ENCODE measurements around the gene SERBP1.
"Not testable (repeated sequence)": the region's sequence is repeated elsewhere in the genome, so short reads cannot be mapped to it uniquely, and the experiment has no call there.

SERBP1 gene

DNA sequence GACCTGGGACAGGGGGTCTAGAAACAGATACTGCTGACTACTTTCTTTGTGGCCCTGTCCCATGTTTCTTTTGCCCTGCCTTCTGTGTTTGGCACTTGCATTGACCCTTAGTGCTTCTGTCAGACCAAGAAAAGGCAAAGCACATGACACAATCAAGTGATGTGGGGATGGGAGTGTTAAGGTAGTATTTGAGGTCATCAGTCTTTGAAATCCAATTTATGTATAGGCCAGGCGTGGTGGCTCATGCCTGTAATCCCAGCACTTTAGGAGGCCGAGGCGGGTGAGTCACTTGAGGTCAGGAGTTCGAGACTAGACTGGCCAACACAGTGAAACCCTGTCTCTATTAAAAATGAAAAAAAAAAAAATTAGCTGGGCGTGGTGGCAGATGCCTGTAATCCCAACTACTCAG is 26.0 kb downstream of the SERBP1 start:
- DNase-seq = no peak

DNA sequence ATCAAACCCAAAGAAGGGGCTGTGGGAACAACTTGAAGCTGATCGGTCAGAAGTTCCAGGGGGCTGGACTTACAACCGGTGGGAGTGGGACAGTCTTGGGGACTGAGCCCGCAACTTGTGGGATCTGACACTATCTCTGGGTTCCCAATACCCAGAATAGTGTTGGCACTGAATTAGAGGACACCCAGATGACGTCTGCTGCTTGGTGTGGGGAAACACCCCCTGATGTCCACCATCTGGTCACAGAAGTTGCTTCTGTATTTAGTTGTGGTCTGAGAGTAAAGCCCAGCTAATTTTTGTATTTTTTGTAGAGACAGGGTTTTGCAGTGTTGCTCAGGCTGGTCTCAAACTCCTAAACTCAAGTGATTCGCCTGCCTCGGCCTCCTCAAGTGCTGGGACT is 28.8 kb downstream of the SERBP1 start:
- no peak for DNase-seq

DNA sequence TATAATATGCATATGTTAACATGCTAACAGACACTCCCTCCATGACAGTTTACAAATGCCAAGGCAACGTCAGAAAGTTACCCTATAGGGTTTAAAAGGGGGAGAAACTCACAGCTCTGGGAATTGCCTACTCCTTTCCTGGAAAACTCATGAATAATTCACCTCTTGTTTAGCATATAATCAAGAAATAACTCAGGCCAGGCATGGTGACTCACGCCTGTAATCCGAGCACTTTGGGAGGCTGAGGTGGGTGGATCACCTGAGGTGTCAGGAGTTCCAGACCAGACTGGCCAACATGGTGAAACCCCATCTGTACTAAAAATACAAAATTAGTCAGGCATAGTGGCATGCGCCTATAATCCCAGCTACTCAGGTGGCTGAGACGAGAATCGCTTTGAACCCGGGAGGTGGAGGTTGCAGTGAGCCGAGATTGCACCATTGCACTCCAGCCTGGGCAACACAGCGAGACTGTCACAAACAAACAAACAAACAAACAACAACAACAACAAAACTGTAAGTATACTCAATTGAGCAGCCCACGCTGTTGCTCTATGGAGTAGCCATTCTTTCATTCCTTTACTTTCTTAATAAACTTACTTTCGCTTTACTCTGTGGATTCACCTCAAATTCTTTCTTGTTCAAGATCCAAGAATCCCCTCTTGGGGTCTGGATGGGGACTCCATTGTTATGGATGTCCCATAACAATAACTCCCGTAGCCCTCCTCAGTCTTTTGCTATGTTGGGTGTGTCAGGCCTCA is 30.0 kb downstream of the SERBP1 start:
- DNase-seq = not testable (repeated sequence)

GRCh38 chr1:67399199-67399993 is 30.8 kb downstream of the SERBP1 start:
- DNase-seq = no peak

DNA sequence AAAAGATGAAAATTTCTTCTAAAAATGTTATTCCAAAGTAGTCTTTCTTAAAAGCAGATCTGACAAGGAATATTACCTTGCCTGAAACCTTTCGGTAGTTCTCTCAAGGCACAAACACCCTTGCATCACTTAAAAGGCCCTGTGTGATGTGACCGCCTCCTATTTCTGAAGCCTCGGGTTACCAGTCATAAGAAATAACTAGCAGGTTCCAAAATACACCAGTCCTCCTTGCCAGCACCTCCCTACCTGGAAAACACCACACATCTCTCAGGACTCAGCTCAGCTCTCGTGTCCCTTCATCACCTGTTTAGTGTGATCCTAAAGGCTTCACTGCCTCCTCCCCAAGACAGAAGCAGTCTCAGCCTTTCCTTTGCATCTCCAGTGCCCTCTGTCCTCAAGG is 35.7 kb downstream of the SERBP1 start:
- DNase-seq = no peak

- no peak for DNase-seq
Observed at GRCh38 chr1:67393737-67394136, 36.5 kb downstream of the SERBP1 start.

DNA sequence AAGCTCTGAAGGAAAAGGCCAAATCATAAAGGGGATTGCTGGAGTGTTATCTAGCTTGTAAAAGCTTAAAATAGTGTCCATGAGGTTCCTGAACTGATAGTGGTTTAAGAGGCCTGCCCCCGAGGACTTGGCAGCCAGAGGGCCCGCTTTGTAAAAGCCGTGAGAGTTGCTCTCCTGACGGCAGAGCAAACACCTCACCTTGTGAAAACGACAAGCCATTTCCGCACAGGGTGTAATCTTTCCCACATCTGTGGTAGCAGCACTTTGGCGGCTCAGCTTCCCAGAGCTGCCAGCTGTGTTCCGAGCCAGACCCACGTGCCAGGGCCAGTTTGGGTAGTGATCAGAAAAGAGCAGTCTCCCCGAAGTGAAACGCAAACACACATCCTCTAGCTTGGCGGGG is 37.0 kb downstream of the SERBP1 start:
- DNase-seq = no peak

DNA sequence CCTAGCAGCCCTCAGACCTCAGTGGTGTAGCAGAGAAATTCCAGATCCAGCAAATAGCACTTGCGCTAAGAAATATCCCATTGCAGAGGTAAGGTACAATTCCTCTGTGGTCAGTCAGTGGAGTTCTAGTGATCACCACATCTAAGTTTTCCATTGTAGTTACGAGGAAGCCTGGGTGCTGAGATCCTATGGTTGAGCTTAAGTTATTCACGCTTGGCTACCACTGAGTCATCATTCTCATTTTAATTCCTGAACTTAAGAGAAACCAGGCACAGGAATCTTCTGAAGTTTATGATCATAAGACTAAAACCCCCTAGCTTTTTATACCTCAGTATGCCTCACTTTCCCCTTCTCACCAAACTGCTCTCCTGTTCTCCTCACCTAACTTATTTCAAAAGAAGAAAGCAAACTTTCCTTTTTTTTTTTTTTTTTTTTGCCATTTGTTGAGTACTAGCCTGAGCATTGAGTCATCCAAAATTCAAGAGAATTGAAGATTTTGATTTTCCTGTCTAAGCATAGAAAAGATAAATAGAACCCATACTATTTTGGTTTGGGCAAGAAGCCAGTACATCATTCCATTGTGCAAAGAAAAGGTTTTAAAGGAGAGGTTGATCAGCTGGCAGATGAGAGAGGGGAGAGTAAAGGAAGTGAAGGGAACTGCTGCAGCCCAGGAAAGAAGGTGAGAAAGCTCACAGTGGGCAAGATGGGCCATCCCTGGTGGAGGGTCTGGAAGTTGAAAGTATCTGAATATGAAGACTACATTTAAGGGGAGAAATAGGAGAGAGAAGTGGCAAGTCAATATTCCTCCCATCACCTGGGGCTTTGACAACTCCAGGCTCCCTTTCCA is 39.9 kb downstream of the SERBP1 start:
- no peak for DNase-seq

DNA sequence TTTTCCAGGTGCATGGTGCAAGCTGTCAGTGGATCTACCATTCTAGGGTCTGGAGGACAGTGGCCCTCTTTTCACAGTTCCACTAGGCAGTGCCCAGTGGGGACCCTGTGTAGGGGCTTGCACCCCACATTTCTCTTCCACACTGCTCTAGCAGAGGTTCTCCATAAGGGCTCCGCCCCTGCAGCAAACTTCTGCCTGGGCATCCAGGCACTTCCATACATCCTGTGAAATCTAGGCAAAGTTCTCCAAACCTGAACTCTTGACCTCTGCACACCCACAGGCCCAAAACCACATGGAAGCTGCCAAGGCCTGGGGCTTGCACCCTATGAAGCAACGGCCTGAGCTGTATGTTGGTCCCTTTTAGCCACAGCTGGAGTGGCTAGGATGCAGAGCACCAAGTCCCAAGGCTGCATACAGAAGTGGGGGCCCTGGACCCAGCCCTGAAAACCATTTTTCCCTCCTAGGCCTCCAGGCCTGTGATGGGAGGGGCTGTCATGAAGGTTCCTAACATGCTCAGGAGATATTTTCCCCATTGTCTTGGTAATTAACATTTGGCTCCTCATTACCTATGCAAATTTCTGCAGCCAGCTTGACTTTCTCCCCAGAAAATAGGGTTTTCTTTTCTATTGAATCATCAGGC is 46.1 kb downstream of the SERBP1 start:
- DNase-seq = no peak

DNA sequence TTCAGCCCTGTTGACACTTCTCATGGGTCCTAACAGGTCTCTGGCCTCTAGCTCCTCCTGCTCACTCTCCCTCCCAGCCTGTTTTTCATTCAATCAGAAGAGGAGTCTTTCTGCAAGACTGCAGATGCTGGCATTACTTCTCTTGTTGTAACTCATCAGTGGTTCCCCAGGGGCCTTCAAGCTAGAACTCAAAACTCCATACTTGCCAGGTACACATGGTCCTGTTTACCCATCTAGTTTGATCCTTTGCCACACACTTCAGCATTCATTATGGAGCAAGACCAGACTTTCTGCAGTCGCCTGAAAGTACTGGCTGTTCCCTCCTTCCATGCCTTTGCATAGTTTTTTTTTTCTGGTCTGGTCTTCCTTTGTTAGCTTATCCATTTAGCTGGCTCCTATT is 47.9 kb downstream of the SERBP1 start:
- DNase-seq = no peak

DNA sequence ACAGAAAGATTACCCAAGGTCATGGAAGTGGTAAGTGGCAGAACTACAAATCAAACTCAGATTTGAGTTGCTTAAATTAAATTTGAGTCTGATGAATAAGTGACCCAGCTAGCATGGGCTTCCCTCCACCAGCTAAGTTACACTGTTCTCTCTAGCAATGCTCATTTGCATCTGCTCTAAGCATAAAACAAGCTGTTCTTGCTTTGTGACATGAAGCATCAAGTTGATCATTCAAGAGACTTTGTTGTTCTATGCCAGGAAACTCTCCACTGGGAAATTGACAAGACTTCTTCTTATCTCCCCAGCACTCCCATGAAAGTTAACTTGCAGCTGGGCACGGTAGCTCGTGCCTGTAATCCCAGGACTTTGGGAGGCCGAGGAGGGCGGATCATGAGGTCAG is 49.0 kb downstream of the SERBP1 start:
- no peak for DNase-seq

GRCh38 chr1:67377253-67377652 is 52.9 kb downstream of the SERBP1 start:
- DNase-seq = no peak

DNA sequence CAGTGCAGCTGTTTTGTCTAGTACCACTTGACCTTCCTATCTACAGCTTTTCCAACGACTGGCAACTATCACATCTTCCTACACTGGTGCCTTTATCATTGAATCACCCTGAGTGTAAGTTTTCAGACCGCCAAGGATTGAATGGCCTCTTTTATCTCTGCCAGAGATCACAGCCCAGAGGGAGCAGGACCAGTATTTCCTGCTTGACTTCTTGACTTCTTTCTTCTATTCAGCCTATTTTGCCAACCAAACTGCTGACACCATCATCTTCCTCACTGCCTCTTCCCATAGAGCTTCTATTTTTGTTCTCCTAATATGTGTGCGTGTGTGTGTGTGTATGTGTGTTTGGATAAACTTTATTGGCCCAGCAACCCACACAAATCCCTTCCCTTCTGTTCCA is 53.8 kb downstream of the SERBP1 start:
- DNase-seq = no peak

DNA sequence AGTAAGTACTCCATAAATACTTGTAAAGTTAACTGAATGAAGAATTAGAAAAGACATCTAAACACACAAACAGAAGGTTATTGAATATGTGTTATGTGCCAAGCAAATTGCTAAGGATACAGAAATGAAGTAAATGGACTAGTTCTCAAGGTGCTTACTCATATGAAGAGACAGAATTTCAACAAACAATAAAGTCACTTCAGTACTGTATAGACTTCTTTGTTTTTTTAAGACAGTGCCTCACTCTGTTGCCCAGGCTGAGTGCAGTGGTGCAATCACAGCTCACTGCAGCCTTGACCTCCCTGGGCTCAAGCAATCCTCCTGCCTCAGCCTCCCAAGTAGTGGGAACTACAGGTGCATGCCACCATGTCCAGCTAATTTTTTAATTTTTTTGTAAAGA is 57.3 kb downstream of the SERBP1 start:
- no peak for DNase-seq

DNA sequence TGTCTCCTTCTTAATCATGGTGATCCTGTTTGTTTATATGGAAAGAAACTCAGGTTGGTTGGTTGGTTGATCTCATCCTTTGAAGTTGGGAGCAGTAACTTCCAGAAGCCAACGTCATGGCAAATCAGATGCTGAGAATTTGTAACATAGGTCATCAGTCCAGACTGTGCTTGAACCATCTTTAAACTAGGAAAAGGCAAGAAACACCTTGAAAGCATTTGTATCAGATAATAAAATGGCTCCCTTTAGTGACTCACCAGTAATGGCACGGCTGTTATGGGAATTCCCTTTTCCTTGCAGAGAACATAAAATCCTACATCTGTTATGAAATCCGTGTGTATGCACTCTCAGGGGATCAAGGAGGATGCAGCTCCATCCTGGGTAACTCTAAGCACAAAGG is 58.1 kb downstream of the SERBP1 start:
- DNase-seq = no peak

GRCh38 chr1:67371681-67372080 is 58.5 kb downstream of the SERBP1 start:
- no peak for DNase-seq

GRCh38 chr1:67371043-67371442 is 59.2 kb downstream of the SERBP1 start:
- no peak for DNase-seq

- DNase-seq = no peak
Observed at GRCh38 chr1:67368046-67368514, 62.1 kb downstream of the SERBP1 start.

DNA sequence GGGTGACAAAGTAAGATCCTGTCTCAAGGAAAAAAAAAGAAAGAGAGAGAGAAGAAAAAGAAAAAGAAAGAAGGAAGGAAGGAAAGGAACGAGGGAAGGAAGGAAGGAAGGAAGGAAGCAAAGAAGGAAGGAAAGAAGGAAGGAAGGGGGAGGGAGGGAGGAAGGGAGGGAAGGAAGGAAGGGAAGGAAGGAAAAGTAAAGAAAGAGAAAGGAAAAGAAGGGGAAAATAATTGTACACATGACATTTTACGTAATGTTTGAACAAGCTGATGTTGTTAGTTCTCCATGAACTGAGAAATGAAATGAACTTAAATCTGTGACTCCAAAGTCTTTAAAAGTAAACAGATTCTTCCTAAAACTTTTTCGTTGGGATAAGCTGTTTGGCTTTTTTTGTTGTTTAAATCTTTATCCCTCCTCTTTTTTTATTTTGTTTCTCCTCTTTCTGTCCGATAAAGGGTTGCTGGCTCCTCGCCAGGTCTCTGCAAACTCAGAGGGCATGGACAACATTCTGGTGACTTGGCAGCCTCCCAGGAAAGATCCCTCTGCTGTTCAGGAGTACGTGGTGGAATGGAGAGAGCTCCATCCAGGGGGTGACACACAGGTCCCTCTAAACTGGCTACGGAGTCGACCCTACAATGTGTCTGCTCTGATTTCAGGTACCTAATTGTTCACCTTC is 62.7 kb downstream of the SERBP1 start:
- no peak for DNase-seq

GRCh38 chr1:67361641-67362040 is 68.6 kb downstream of the SERBP1 start:
- DNase-seq = no peak

DNA sequence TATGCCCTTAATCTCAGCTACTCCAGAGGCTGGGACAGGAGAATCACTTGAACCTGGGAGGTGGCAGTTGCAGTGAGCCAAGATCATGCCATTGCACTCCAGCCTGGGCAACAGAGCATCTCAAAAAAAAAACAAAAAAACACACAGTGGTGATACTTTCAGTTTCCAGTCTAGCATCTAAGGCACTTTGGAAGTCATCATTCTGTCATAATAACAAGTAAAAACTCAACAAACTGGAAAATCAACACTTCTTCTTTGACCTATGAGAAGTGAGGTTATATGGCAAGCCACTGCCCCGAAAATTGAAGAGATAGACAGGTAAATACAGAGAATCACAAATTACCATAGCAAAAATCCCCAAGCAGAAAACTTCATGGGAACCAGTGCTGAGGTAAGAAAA is 70.6 kb downstream of the SERBP1 start:
- no peak for DNase-seq
